Measurements from ENCODE around the gene TMEM253.
A peak's percentile ranks its signal among the peaks of the same experiment; 100 is the strongest.

The TMEM253 gene

DNA sequence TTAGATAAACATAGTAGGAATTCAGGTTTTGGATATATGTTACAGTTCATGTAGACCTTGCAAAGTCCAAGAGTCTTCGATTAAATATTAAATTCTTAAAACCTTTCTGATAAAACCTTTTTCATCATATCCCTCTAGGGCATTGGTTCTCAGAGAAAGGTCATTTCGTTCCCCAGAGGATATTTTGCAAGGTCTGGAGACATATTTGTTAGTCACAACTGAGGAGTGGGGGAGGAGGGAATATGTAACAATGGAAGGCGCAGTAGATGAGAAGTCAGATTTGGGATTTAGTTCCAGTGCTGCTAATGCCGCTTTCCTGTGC lies 5.3 kb downstream of the TMEM253 start:
- DNase-seq, result no peak

DNA sequence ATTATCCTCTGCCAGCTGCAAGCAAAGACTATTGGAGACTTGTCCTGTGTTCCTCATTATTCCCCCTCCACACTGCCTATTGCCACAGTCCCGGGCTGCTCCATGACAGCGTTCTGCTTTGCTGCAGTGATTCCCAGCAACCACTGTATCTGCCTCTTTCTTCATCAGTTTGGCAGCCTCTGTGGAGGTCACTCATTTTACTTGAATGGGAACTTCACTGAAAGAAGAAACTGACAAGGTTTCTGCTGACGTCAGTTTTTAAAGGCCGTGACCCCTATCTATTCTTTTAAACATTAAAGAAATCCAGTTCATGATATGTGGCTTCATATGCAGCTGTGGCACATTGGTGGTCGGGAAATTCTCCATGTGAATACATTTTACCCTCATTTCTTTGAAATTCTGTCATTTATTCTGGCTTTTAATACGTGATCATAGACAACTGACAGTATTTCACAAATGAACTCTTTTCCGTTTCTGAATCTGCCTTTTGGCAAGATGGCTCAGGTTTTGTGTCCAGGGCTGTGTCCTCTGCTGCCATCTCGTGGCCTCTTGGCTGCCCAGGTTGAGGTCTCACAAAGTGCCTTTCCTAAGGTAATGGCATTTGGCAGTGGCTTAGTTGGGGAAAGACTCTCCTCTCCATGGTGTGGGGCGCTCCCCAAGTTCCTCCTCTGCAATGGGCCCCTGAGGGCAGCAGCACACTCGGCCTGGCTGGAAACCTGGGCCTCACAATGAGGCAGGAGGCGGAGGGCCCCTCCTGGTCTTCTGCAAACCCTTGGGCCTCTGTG lies 5.8 kb downstream of the TMEM253 start:
- peak; percentile 85 for DNase-seq

DNA sequence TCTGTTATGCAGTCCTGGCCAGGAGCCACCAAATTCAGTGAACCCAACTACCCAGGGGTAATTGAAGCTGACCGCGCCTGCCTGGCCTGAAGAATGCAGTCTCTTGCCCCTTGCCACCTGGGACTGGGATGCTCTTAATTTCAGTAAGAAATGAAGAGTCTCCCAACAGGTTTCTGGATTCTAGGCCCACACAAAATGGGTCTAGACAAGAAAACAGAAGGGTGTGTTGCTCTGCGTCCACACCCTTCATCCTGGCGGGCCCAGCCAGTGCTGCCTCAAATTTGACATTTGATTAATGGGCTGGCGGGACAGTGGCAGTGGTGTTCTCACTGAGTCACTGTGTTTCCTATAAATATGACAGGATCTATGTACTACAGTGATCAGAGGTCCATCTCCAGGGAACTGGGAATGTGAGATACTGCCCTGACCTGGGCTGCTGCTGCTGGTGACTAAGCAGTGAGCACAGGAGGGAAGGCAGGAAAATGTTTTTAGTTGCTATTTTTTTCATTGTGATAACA lies 6.5 kb downstream of the TMEM253 start:
- no peak for DNase-seq

DNA sequence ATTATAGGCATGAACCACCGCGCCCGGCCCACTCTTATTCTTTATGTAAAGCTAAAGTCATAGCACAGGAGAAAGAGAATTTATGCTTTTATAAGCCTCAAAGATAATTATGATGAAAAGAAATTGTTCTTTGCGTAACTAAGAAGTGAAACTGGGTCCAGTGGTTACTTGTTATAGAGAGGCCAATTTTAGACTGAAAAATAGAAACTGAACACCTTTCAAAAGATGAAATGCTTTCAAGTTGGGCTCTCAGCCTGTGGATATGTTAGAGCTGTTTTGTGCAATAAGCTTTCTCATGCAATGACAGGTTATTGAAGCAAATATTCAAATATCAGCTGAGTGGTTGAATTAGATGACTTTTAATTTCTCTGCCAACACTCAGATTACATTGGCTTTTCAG lies 7.9 kb downstream of the TMEM253 start:
- no peak for DNase-seq

DNA sequence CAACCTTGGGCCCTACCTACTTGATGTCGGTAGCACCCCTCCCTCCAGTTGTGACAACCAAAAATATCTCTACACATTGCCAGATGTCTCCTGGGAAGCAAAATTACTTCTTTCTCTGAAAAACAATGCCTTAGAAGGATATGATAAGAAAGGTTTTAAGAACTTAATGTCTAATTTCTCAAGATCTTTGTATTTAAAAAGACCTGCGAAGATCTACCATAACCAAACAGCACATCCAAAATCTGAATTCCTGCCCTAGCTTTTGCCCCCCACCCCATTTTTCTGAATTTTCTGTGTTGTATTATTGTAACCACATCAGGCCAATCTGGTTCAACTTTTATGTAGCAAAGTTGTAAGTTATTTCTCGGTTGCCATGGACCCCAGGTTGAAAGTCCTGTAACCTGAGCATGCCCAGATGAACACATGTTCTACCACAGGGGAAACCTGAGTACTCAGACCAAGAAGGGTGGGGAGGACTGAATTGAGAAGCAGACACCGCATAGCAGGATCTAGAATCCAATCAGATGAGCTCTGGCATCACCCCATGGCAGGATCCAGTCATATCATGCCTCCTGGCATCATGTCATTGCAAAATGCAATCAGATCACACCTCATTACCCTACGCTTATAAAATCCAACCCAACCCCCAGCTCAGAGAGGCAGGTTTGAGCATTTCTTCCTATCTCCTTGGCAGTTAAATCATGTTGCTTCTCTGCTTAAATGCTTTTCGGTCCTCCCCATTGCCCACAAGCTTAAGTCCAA lies 8.7 kb downstream of the TMEM253 start:
- DNase-seq, result no peak

DNA sequence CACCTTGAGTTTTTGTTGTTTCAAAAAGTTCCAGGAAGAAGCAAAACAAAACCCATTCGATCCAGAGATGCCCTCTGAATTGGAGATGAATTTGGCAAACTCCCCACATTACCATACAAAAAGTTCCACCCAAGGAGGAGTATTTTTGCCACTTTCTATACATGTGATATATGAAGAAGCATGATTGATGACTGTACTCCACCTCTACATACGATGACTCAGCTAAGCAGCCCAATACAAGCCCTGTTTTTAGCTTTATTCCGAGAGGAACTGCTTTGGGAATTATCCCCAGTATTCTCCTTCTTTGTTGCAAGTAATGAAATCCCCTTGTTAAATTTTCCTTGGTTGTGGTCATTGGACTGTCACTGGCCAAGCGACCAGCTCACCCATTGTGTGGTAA lies 11.4 kb downstream of the TMEM253 start:
- DNase-seq, result no peak

DNA sequence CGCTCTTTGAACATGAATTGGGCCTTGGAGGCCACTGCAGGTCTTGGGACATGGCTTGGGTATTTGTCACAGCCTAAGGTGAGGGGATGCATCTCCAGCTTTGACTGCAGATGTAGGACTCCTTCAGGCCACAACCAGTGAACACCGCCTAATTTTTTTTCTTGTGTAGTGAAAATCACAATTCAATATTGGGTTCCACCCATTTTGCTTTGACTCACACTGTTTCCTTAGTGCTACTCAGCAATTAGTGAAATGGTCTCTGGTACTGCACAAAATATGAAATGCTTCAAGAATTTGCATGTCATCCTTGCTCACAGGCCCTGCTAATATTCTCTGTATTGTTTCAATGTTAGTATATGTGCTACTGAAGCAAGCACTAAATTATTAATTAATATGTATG lies 12.5 kb downstream of the TMEM253 start:
- no peak for DNase-seq

DNA sequence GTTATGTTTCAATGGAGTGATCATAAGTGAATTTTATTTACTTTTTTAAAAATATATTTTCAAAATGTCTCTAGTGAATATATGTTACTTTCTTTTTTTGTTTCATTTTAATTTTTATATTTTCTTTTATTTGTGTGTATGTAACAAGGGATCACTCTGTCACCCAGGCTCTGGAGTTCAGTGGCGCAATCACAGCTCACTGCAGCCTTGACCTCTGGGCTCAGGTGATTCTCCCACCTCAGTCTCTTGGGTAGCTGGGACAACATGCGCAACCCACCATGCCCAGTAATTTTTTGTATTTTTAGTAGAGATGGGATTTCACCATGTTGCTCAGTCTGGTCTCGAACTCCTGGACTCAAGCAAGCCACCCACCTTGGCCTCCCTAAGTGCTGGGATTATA lies 18.1 kb downstream of the TMEM253 start:
- DNase-seq, result no peak

DNA sequence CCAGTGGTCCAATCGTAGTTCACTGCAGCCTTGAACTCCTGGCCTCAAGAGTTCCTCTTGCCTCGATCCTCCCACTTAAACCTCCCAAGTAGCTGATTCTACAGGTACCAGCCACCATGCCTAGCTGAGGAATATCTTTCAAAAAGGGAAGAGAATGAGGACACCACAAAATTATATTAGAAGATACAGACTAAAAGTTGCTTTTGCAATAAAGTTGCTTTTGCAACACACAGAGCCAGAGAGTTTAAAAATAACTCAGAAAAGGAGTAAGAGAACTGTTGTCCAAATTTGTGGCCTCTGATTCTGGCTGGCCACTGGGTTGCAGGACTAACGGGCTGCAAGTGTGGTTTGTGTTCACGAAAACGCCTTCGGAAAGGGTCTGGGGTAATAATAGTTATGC lies 19.8 kb downstream of the TMEM253 start:
- DNase-seq, result no peak

DNA sequence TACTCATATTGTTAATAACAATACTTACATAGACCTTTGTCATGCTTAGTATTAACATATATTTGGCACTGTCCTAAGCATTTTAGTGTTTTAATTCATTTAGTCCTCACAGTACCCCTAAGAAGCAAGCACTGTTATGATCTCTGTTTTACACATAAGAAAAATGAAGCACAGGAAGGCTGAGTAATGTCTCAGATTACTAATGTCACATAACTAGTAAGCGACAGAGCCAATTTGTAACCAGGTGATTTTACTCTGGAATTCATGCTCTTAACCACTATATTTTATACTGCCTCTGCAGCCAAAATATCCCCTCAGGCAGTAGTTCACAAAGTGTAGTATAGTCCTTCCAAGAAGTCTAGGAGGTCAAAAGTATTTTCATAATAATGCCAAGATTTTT lies 20.3 kb downstream of the TMEM253 start:
- no peak for DNase-seq

DNA sequence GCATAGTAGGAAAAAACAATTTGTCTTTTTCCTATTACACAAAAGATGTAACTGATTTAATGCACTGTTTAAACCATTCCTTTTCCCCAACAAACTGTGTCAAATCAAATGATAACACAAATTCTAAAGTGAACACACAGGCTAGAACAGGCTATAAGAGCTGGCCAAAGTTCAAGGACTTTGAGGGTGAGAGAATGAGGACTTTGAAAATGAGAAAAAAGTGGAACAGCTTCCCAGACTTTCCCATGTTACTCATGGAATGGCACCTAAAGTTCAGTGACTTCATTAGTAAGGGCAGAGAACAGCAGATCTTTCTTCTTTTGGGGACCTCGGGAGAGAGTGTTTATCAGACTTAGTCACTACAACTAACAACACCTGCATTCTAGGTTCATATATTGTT lies 22.6 kb downstream of the TMEM253 start:
- no peak for DNase-seq

DNA sequence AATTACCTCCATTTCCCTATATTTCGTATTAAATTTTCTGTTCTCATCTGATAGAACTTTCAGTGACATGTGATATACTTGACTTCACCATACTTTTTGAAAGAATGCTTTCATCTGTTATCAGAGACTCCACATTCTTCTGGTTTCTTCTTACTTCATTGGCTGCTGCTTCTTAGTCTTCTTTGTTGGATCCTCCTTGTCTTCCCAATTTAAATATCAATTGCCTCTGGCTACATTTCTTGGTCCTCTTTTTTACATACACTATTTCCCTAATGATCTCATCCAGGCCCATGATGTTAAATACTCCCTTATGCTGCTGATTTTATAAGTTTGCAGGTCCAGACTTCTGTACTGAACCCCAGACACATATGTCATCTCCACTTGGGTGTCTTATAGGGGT lies 33.0 kb downstream of the TMEM253 start:
- DNase-seq, result no peak

DNA sequence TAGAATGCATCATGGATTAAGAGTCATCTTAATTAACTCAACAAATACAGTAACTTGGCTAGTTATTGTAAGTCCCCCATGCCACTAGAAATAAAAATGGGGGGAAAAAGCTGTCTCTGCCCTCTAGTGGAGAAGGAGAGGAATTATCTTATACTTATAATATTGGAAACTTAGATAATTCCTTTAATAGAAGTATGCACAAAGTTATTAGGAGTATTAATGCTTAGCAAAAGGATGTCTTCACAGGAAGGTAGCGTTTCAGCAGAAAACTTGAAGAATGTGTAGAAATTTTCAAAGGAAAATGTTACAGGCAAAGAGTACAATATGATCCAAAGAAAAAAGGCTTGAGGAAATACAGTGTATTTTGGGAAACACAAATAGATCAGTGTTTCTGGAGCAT lies 35.2 kb downstream of the TMEM253 start:
- peak; percentile 15 for DNase-seq

DNA sequence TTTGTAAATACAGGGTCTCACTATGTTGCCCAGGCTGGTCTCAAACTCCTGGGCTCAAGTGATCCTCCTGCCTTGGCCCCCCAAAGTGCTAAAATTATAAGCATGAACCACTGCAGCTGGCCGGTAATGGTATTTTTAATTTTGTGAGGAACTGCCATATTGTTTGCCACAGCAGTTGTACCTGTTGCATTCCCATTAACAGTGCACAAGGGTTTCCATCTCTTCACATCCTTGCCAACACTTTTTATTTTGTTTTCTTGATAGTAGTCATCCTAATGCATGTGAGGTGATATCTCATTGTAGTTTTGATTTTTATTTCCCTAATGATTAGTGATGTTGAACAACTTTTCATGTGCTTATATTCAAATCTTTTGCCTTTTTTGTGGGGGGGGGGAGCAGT lies 41.5 kb downstream of the TMEM253 start:
- no peak for DNase-seq

DNA sequence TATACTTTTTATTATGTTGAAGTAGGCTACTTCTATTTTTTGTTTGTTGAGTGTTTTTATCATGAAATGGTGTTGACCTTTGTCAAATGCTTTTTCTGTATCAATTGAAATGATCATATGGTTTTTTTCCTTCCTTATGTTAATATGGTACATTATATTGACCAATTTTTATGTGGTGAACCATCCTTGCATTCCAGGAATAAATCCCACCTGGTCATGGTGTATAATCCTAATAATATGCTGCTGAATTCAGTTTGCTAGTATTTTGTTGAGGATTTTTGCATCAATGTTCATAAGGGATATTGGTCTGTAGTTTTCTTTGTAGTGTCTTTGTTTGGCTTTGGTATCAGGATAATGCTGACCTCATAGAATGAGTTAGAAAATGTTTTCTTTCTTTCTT lies 44.6 kb downstream of the TMEM253 start:
- no peak for DNase-seq

DNA sequence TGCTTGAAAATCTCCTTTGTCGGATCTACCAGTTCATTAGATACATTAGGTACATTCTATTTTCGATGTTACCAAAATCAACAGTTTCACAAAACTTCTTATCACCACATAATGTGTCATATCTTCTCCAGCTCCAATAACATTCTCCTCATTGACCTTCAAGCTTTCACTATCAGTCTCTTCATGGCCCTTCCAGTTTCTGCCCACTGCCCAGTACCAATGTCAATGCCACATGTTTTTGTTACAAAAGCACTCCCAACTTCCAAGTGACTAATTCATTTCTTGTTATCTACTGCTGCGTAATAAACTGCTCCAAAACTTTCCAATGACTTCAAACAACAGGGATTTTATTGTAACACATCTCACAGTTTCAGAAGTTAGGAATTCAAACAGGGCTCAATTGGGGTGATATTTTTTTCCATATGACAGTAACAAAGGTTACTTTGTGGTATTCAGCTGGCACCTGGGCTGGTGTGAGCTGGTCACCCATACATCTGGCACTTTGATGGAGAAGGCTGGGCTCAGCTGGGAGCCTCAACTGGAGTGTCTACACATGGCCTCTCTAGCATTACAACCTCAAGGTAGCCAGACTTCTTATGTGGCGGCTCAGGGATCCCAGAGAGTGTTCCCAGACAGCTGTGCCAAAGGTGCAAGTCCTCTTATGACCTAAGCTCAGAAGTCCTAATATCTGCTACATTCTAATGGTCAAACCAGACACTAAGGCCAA lies 48.9 kb downstream of the TMEM253 start:
- DNase-seq, result no peak
